ENCODE measurements around the gene FAM89B. TPM values are rescaled to one million over a fixed set of nuclear protein-coding genes. Genes with fewer than 3 reads are reported as not detected.

The FAM89B gene
- total RNA-seq, 4 donors from 2014 or later = 40.8 to 55.3 (median 44.6) TPM

DNA sequence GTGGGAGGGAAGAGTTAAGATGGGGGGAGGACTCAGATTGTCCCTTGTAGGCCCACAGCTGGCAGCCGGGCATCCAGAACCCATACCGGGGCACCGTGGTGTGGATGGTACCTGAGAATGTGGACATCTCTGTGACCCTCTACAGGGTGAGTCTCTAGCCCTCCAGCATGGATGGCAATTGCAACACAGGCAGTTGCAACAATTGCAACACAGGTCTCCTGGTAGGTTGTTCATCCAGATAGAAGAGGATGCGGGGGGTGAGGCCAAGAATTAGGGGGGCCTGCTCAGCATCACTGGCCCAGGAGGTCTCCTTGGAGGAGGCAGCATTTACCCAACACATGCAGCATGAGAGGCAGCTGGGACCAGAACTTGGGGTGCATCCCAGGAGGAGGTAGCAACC lies 7.0 kb downstream of the FAM89B start:
- H3K36me3 ChIP-seq = peaks cover 2 to 52% (median 15%) of the 10 kb centered on the region in 3 donors
- TF ChIP-seq, protein P1, sequence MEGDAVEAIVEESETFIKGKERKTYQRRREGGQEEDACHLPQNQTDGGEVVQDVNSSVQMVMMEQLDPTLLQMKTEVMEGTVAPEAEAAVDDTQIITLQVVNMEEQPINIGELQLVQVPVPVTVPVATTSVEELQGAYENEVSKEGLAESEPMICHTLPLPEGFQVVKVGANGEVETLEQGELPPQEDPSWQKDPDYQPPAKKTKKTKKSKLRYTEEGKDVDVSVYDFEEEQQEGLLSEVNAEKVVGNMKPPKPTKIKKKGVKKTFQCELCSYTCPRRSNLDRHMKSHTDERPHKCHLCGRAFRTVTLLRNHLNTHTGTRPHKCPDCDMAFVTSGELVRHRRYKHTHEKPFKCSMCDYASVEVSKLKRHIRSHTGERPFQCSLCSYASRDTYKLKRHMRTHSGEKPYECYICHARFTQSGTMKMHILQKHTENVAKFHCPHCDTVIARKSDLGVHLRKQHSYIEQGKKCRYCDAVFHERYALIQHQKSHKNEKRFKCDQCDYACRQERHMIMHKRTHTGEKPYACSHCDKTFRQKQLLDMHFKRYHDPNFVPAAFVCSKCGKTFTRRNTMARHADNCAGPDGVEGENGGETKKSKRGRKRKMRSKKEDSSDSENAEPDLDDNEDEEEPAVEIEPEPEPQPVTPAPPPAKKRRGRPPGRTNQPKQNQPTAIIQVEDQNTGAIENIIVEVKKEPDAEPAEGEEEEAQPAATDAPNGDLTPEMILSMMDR (IDR thresholded peaks at IDR 0.05) = no peak
- TF ChIP-seq EP300 (IDR thresholded peaks at IDR 0.05) (no peak), POLR2A (IDR thresholded peaks at IDR 0.05) (no peak)
- H3K9me3 ChIP-seq = no peaks in the 10 kb centered on the region
- WGBS, 2 donors = 83 to 88% methylated on average over 4 of the region's 4 CpGs
- H3K4me3 ChIP-seq = no peak overlapping the region
- H3K4me1 ChIP-seq = peaks cover 0 to 53% (median 37%) of the 10 kb centered on the region in 4 donors
- H3K27ac ChIP-seq = peak overlapping the region in 2 of 4 donors; percentile 94 to 95
- no peaks in the 10 kb centered on the region for H3K27me3 ChIP-seq
- DNase-seq (ENCODE audit: low spot score in 2 of 2) = no peak

- no peaks in the 10 kb centered on the region for H3K9me3 ChIP-seq
- H3K36me3 ChIP-seq = peaks cover 2 to 59% (median 15%) of the 10 kb centered on the region in 3 donors
- no peak overlapping the region for H3K4me3 ChIP-seq
- TF ChIP-seq POLR2A (IDR thresholded peaks at IDR 0.05) (no peak), EP300 (IDR thresholded peaks at IDR 0.05) (no peak)
- TF ChIP-seq, protein P1 (IDR thresholded peaks at IDR 0.05) = no peak
- no peak for DNase-seq (ENCODE audit: low spot score in 2 of 2)
- no peaks in the 10 kb centered on the region for H3K27me3 ChIP-seq
- 84 to 85% methylated on average over 12 to 18 of the region's 19 CpGs for WGBS, 2 donors
- H3K27ac ChIP-seq = peak overlapping the region in 1 of 4 donors; percentile 21
- peaks cover 0 to 51% (median 31%) of the 10 kb centered on the region in 4 donors for H3K4me1 ChIP-seq
Observed at GRCh38 chr11:65580031-65580692, 7.8 kb downstream of the FAM89B start.

DNA sequence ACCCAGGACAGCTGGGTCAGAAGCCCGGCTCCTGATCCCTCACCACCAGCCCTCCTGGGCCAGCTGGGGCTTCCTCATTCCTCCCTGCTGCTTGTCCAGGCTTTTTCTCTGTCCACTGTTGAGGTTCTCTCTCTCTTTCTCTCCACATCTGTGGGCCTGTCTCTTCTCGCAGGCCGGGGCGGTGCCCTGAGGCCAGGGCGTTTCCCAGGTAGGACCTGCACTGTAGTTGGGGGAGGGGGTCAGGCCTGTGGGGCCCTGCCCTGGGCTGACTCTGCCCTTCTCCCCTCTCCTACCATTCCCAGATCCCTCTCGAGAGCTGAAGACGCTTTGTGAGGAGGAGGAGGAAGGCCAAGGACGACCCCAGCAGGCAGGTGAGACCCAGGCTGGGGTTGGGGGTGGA lies 8.4 kb downstream of the FAM89B start:
- WGBS, 2 donors = 87 to 88% methylated on average over 8 of the region's 8 CpGs
- Histone ChIP-seq H3K4me1 (peaks cover 0 to 50% (median 26%) of the 10 kb centered on the region in 4 donors), H3K36me3 (peaks cover 2 to 64% (median 15%) of the 10 kb centered on the region in 3 donors), H3K27me3 (no peaks in the 10 kb centered on the region), H3K4me3 (no peak overlapping the region), H3K9me3 (no peaks in the 10 kb centered on the region), H3K27ac (peak overlapping the region in 1 of 4 donors; percentile 21)
- TF ChIP-seq EP300 (IDR thresholded peaks at IDR 0.05) (no peak), POLR2A (IDR thresholded peaks at IDR 0.05) (no peak)
- TF ChIP-seq, protein P1 (IDR thresholded peaks at IDR 0.05) = no peak
- DNase-seq (ENCODE audit: low spot score in 2 of 2) = no peak

GRCh38 chr11:65581928-65582327 lies 9.6 kb downstream of the FAM89B start:
- no peak for DNase-seq (ENCODE audit: low spot score in 2 of 2)
- peaks cover 2 to 69% (median 15%) of the 10 kb centered on the region in 3 donors for H3K36me3 ChIP-seq
- WGBS, 2 donors = 65 to 85% methylated on average over 3 of the region's 3 CpGs
- no peak overlapping the region for H3K4me3 ChIP-seq
- peak overlapping the region in 1 of 4 donors; percentile 3 for H3K27ac ChIP-seq
- H3K9me3 ChIP-seq = no peaks in the 10 kb centered on the region
- no peak for TF ChIP-seq EP300 (IDR thresholded peaks at IDR 0.05)
- TF ChIP-seq, protein P1 (IDR thresholded peaks at IDR 0.05) = no peak
- no peak for TF ChIP-seq POLR2A (IDR thresholded peaks at IDR 0.05)
- H3K4me1 ChIP-seq = peaks cover 0 to 52% (median 25%) of the 10 kb centered on the region in 4 donors
- no peaks in the 10 kb centered on the region for H3K27me3 ChIP-seq

GRCh38 chr11:65583589-65583988 lies 11.3 kb downstream of the FAM89B start:
- Histone ChIP-seq H3K27ac (peak overlapping the region in 1 of 4 donors; percentile 10), H3K4me1 (peaks cover 0 to 52% (median 24%) of the 10 kb centered on the region in 4 donors), H3K9me3 (no peaks in the 10 kb centered on the region), H3K36me3 (peaks cover 2 to 69% (median 15%) of the 10 kb centered on the region in 3 donors), H3K4me3 (no peak overlapping the region), H3K27me3 (no peaks in the 10 kb centered on the region)
- no peak for DNase-seq (ENCODE audit: low spot score in 2 of 2)
- TF ChIP-seq, protein P1 (IDR thresholded peaks at IDR 0.05) = no peak
- no peak for TF ChIP-seq EP300 (IDR thresholded peaks at IDR 0.05)
- TF ChIP-seq POLR2A (IDR thresholded peaks at IDR 0.05) = no peak
- 87 to 88% methylated on average over 10 of the region's 10 CpGs for WGBS, 2 donors

Measured in tibial nerve (tissue), 4 donors.